NT2/D1 (cell line): ENCODE measurements around the gene MAP3K2.

Experiments used
- SUZ12 ChIP-seq: IDR thresholded peaks from 2 replicates; pipeline ENCODE4 v1.6.1; 2011; ENCODE audit not compliant: insufficient read length, insufficient read depth; ENCODE audit errors: extremely low read depth
- YY1 ChIP-seq: IDR thresholded peaks from 2 replicates; pipeline ENCODE4 v1.6.1; 2011; ENCODE audit not compliant: insufficient read length, insufficient read depth
- ZNF274 ChIP-seq: IDR thresholded peaks from 2 replicates; pipeline ENCODE4 v1.6.1; 2011; ENCODE audit warnings: mild to moderate bottlenecking, low read depth, low read length

GRCh38 chr2:127330753-127331152 is 57.0 kb downstream of the MAP3K2 start:
- TF ChIP-seq YY1 (no peak), ZNF274 (no peak), SUZ12 (no peak)
